WTC11 (cell line): ENCODE measurements around the gene ABCG1. TPM values are rescaled to one million over a fixed set of nuclear protein-coding genes. Genes with fewer than 3 reads are reported as not detected.
A peak's percentile ranks its signal among the peaks of the same experiment; 100 is the strongest.

Source experiments
- ATAC-seq: fragments of 200-7000 bp; cut with Tn5 transposase; 2 replicates; pipeline ENCODE4 v1.10.0; 2021; ENCODE audit warnings: mild to moderate bottlenecking, moderate library complexity
- CTCF ChIA-PET: fragments of 300-600 bp; sonication (Branson Sonifier 250); formaldehyde crosslinking; loops from one replicate; lab custom pipeline; 2021; ENCODE audit warnings: antibody characterized with exemption; lab: Charles Lee
- POLR2A ChIA-PET: fragments of 350-600 bp; sonication (Branson Sonifier 250); formaldehyde crosslinking; loops from one replicate; lab custom pipeline; 2021; ENCODE audit warnings: antibody characterized with exemption; lab: Charles Lee
- DNase-seq: peaks from one replicate; pipeline ENCODE4 v3.0.0; 2021; ENCODE audit warnings: low spot score
- H3K27ac Mint-ChIP-seq: 2 replicates; pipeline ENCODE4 v1.8.0; 2021; ENCODE audit warnings: mixed read lengths
- H3K27me3 Mint-ChIP-seq: 2 replicates; pipeline ENCODE4 v1.8.0; 2021; ENCODE audit warnings: low read depth, mild to moderate bottlenecking, moderate library complexity, mixed read lengths
- H3K36me3 Mint-ChIP-seq: 2 replicates; pipeline ENCODE4 v1.8.0; 2021; ENCODE audit warnings: mixed read lengths
- H3K4me1 Mint-ChIP-seq: 2 replicates; pipeline ENCODE4 v1.8.0; 2022; ENCODE audit warnings: mixed read lengths
- H3K4me3 Mint-ChIP-seq: 2 replicates; pipeline ENCODE4 v1.8.0; 2021; ENCODE audit warnings: mild to moderate bottlenecking, moderate library complexity, mixed read lengths
- H3K9me3 Mint-ChIP-seq: 2 replicates; pipeline ENCODE4 v1.8.0; 2021; ENCODE audit warnings: mixed read lengths
- ATF1 ChIP-seq: sonication (generic); formaldehyde crosslinking; IDR thresholded peaks from 2 replicates; pipeline ENCODE4 v1.8.1; 2023; ENCODE audit warnings: mild to moderate bottlenecking, moderate library complexity, missing genetic modification reagents
- CREB1 ChIP-seq: sonication (generic); formaldehyde crosslinking; IDR thresholded peaks from 2 replicates; pipeline ENCODE4 v1.8.0; 2023; ENCODE audit warnings: mild to moderate bottlenecking, missing genetic modification reagents
- ESRRA ChIP-seq: sonication (generic); formaldehyde crosslinking; IDR thresholded peaks from 2 replicates; pipeline ENCODE4 v1.8.1; 2022; ENCODE audit warnings: mild to moderate bottlenecking, missing genetic modification reagents, borderline replicate concordance
- ETV6 ChIP-seq: sonication (generic); formaldehyde crosslinking; IDR thresholded peaks from 2 replicates; pipeline ENCODE4 v1.8.1; 2022; ENCODE audit warnings: mild to moderate bottlenecking, missing genetic modification reagents
- FOXJ3 ChIP-seq: sonication (generic); formaldehyde crosslinking; IDR thresholded peaks from 2 replicates; pipeline ENCODE4 v1.9.0; 2021; ENCODE audit warnings: missing genetic modification reagents, mild to moderate bottlenecking, borderline replicate concordance
- GABPB1 ChIP-seq: sonication (generic); formaldehyde crosslinking; IDR thresholded peaks from 2 replicates; pipeline ENCODE4 v1.8.1; 2023; ENCODE audit warnings: mild to moderate bottlenecking, missing genetic modification reagents
- GRHL2 ChIP-seq: fragments of 250-450 bp; sonication (Bioruptor Pico); IDR thresholded peaks from 2 replicates; pipeline ENCODE4 v1.8.0; 2022; ENCODE audit warnings: mild to moderate bottlenecking, moderate library complexity; ENCODE audit not compliant: insufficient replicate concordance, severe bottlenecking
- IRF1 ChIP-seq: sonication (generic); formaldehyde crosslinking; IDR thresholded peaks from 2 replicates; pipeline ENCODE4 v1.8.0; 2023; ENCODE audit warnings: missing genetic modification reagents
- JUN ChIP-seq: sonication (generic); formaldehyde crosslinking; IDR thresholded peaks from 2 replicates; pipeline ENCODE4 v1.8.0; 2023; ENCODE audit warnings: mild to moderate bottlenecking, missing genetic modification reagents
- NFATC4 ChIP-seq: fragments of 250-450 bp; sonication (Bioruptor Pico); IDR thresholded peaks from 2 replicates; pipeline ENCODE4 v1.9.0; 2021; ENCODE audit warnings: mild to moderate bottlenecking
- NFE2L1 ChIP-seq: sonication (generic); formaldehyde crosslinking; IDR thresholded peaks from 2 replicates; pipeline ENCODE4 v1.8.1; 2023; ENCODE audit warnings: missing genetic modification reagents
- NFYB ChIP-seq: sonication (generic); formaldehyde crosslinking; conservative IDR thresholded peaks from 2 replicates; pipeline ENCODE4 v1.8.0; 2022; ENCODE audit warnings: low read depth, missing genetic modification reagents
- PREB ChIP-seq: sonication (generic); formaldehyde crosslinking; IDR thresholded peaks from 2 replicates; pipeline ENCODE4 v1.8.1; 2022; ENCODE audit warnings: mild to moderate bottlenecking, missing genetic modification reagents, moderate library complexity, borderline replicate concordance
- SOX15 ChIP-seq: fragments of 250-450 bp; sonication (Bioruptor Pico); IDR thresholded peaks from 2 replicates; pipeline ENCODE4 v1.9.0; 2021; ENCODE audit warnings: mild to moderate bottlenecking
- STAT6 ChIP-seq: sonication (generic); formaldehyde crosslinking; conservative IDR thresholded peaks from 2 replicates; pipeline ENCODE4 v1.8.1; 2023; ENCODE audit warnings: mild to moderate bottlenecking, low read depth, missing genetic modification reagents, moderate library complexity
- USF1 ChIP-seq: sonication (generic); formaldehyde crosslinking; IDR thresholded peaks from 2 replicates; pipeline ENCODE4 v1.8.0; 2022; ENCODE audit warnings: mild to moderate bottlenecking, missing genetic modification reagents
- ZBTB21 ChIP-seq: sonication (generic); formaldehyde crosslinking; IDR thresholded peaks from 2 replicates; pipeline ENCODE4 v1.8.1; 2023; ENCODE audit warnings: mild to moderate bottlenecking, missing genetic modification reagents, borderline replicate concordance
- ZNF121 ChIP-seq: sonication (generic); formaldehyde crosslinking; IDR thresholded peaks from 2 replicates; pipeline ENCODE4 v1.8.0; 2023; ENCODE audit warnings: missing genetic modification reagents
- ZNF138 ChIP-seq: sonication (generic); formaldehyde crosslinking; conservative IDR thresholded peaks from 2 replicates; pipeline ENCODE4 v1.8.1; 2022; ENCODE audit warnings: mild to moderate bottlenecking, moderate library complexity, missing genetic modification reagents
- ZNF232 ChIP-seq: sonication (generic); formaldehyde crosslinking; IDR thresholded peaks from 2 replicates; pipeline ENCODE4 v1.8.0; 2022; ENCODE audit warnings: mild to moderate bottlenecking, missing genetic modification reagents
- ZNF281 ChIP-seq: sonication (generic); formaldehyde crosslinking; IDR thresholded peaks from 2 replicates; pipeline ENCODE4 v1.8.0; 2023; ENCODE audit warnings: mild to moderate bottlenecking, missing genetic modification reagents
- ZNF423 ChIP-seq: fragments of 250-450 bp; sonication (Bioruptor Pico); IDR thresholded peaks from 2 replicates; pipeline ENCODE4 v2.1.2; 2022; ENCODE audit warnings: mild to moderate bottlenecking, moderate library complexity
- total RNA-seq: library from RNA; stranded (reverse); gene quantifications from 3 replicates; pipeline ENCODE4 v1.2.3, GENCODE V29; 2021

The ABCG1 gene
- total RNA-seq, 1 experiment from 2014 or later: 4.0 TPM

GRCh38 chr21:42231756-42232155 lies 12.8 kb downstream of the ABCG1 start (continued):
- TF ChIP-seq ZNF121: no peak
- no peak for TF ChIP-seq ETV6
- TF ChIP-seq FOXJ3 (CRISPR knock-in tag): no peak

GRCh38 chr21:42232176-42232825 lies 13.4 kb downstream of the ABCG1 start:
- no peaks in the 10 kb centered on the region for H3K36me3 Mint-ChIP-seq
- ChIA-PET POLR2A (no interaction called here), CTCF (interaction anchor here (1.3 to 3.0 kb wide), 2 partner anchors 12 to 29 kb away, joined by 4 to 24 read pairs; partner anchors contain the start of gene ABCG1)
- H3K9me3 Mint-ChIP-seq: no peaks in the 10 kb centered on the region
- no peak for ATAC-seq
- peaks cover 34% of the 10 kb centered on the region for H3K27me3 Mint-ChIP-seq
- no peak overlapping the region for H3K4me3 Mint-ChIP-seq
- no peak overlapping the region for H3K27ac Mint-ChIP-seq
- peaks cover 34% of the 10 kb centered on the region for H3K4me1 Mint-ChIP-seq
- no peak for TF ChIP-seq ZNF281 (CRISPR knock-in tag)
- no peak for TF ChIP-seq NFATC4 (CRISPR knock-in tag)
- TF ChIP-seq IRF1: no peak
- no peak for TF ChIP-seq SOX15 (CRISPR knock-in tag)
- DNase-seq: no peak

GRCh38 chr21:42233067-42233961 lies 14.4 kb downstream of the ABCG1 start:
- ATAC-seq: no peak; the same call in 1 of the 2 replicates
- no peaks in the 10 kb centered on the region for H3K9me3 Mint-ChIP-seq
- H3K27ac Mint-ChIP-seq: 0 out of 2 replicates have a peak overlapping the region, but pooled peaks have one; percentile 45
- H3K27me3 Mint-ChIP-seq: peaks cover 35% of the 10 kb centered on the region
- H3K4me1 Mint-ChIP-seq: peaks cover 36% of the 10 kb centered on the region
- H3K36me3 Mint-ChIP-seq: no peaks in the 10 kb centered on the region
- no peak overlapping the region for H3K4me3 Mint-ChIP-seq
- CTCF ChIA-PET: interaction anchor here (0.7 to 3.0 kb wide), 9 partner anchors 12 to 129 kb away, joined by 3 to 24 read pairs (median 6); partner anchors contain the start of gene ABCG1
- peak; percentile 24 for DNase-seq
- POLR2A ChIA-PET: interaction anchor here (1.3 to 2.1 kb wide), 2 partner anchors 14 to 25 kb away, joined by 5 to 20 read pairs; partner anchors contain the start of gene ABCG1
- TF ChIP-seq ZNF138: no peak
- TF ChIP-seq ESRRA (CRISPR knock-in tag): no peak
- TF ChIP-seq CREB1 (CRISPR knock-in tag): no peak
- TF ChIP-seq ZNF232 (CRISPR knock-in tag): no peak
- TF ChIP-seq ZBTB21 (CRISPR knock-in tag): no peak
- TF ChIP-seq JUN (CRISPR knock-in tag): no peak
- TF ChIP-seq GABPB1: no peak
- TF ChIP-seq STAT6: no peak
- TF ChIP-seq NFATC4 (CRISPR knock-in tag): no peak
- no peak for TF ChIP-seq PREB (CRISPR knock-in tag)
- TF ChIP-seq NFYB (CRISPR knock-in tag): no peak
- TF ChIP-seq ATF1 (CRISPR knock-in tag): no peak
- no peak for TF ChIP-seq USF1
- no peak for TF ChIP-seq NFE2L1 (CRISPR knock-in tag)
- TF ChIP-seq GRHL2 (CRISPR knock-in tag): no peak
- TF ChIP-seq ZNF423 (CRISPR knock-in tag): no peak
